Measurements from ENCODE around the gene DNAI7. TPM values are rescaled to one million over a fixed set of nuclear protein-coding genes. Genes with fewer than 3 reads are reported as not detected.

Gene DNAI7
- total RNA-seq: under 1 TPM; 0.57 to 0.82 TPM
- under 1 TPM in 2 of 3 donors, not detected in 1; 0.09 to 0.16 TPM for polyA plus RNA-seq
- 0.06 to 3.4 (median 1.1) reads per million in 6 experiments for total RNA-seq

GRCh38 chr12:25195056-25195971 lies at the start of gene DNAI7, which contains the start of gene ETFRF1:
Gene DNAI7, minus strand, starts transcription at chr12:25195160. Its CDS starts 82 bp downstream, at chr12:25195078.
Gene ETFRF1, plus strand, starts transcription at chr12:25195237. Its CDS starts 8,720 bp downstream, at chr12:25203957.
- H3K4me3 Mint-ChIP-seq: peak within 1 kb of the TSS; percentile 92 to 99 (median 98)
- H3K36me3 Mint-ChIP-seq: peaks cover 0 to 16% (median 5%) of the 10 kb centered on the region in 3 donors
- H3K27ac Mint-ChIP-seq: peak within 1 kb of the TSS; percentile 97 to 100 (median 100)
- no peaks in the 10 kb centered on the region for H3K27me3 Mint-ChIP-seq
- H3K4me1 Mint-ChIP-seq: peaks cover 15 to 41% (median 36%) of the 10 kb centered on the region in 4 donors
- no peaks in the 10 kb centered on the region for H3K9me3 Mint-ChIP-seq
- ATAC-seq (peak; percentile 91), DNase-seq (peak; percentile 94 to 99 (median 96))
- POLR2A ChIA-PET: interaction anchor here (0.7 to 2.3 kb wide), 9 partner anchors 8 to 189 kb away, joined by 3 to 10 read pairs (median 4); partner anchors contain the start of gene KRAS

GRCh38 chr12:25243680-25243990 lies 48.7 kb upstream of the DNAI7 start:
- POLR2A ChIA-PET: no interaction called here
- Mint-ChIP-seq H3K27me3 (no peaks in the 10 kb centered on the region), H3K9me3 (no peaks in the 10 kb centered on the region), H3K36me3 (peaks cover 0 to 52% (median 6%) of the 10 kb centered on the region in 3 donors), H3K27ac (peak overlapping the region in 7 of 10 donors; percentile 18 to 75 (median 48)), H3K4me1 (peaks cover 18 to 47% (median 42%) of the 10 kb centered on the region in 4 donors), H3K4me3 (no peak overlapping the region)
- ATAC-seq (no peak), DNase-seq (no peak)

- Mint-ChIP-seq H3K27ac (peak overlapping the region in 4 of 10 donors; percentile 33 to 67 (median 50)), H3K27me3 (no peaks in the 10 kb centered on the region), H3K36me3 (peaks cover 0 to 51% (median 2%) of the 10 kb centered on the region in 3 donors), H3K4me1 (peaks cover 17 to 42% (median 37%) of the 10 kb centered on the region in 4 donors), H3K4me3 (no peak overlapping the region), H3K9me3 (no peaks in the 10 kb centered on the region)
- POLR2A ChIA-PET: no interaction called here
- no peak for ATAC-seq
- no peak for DNase-seq
Observed at GRCh38 chr12:25242981-25243679, 48.2 kb upstream of the DNAI7 start.

GRCh38 chr12:25241167-25242020 lies 46.4 kb upstream of the DNAI7 start:
- H3K36me3 Mint-ChIP-seq: peaks cover 5 to 60% (median 7%) of the 10 kb centered on the region in 3 donors
- H3K27ac Mint-ChIP-seq: peak overlapping the region; percentile 61 to 93 (median 82)
- H3K27me3 Mint-ChIP-seq: no peaks in the 10 kb centered on the region
- POLR2A ChIA-PET: interaction anchor here (1.2 to 2.7 kb wide), 3 partner anchors 10 to 135 kb away, joined by 5 to 33 read pairs (median 10); partner anchors contain the start of gene KRAS
- peak overlapping the region in 6 of 10 donors; percentile 1 to 41 (median 20) for H3K4me3 Mint-ChIP-seq
- DNase-seq: peak in 9 of 10 donors; percentile 8 to 74 (median 65)
- H3K9me3 Mint-ChIP-seq: no peaks in the 10 kb centered on the region
- ATAC-seq: peak; percentile 95 to 97
- H3K4me1 Mint-ChIP-seq: peaks cover 20 to 45% (median 39%) of the 10 kb centered on the region in 4 donors

- H3K36me3 Mint-ChIP-seq: peaks cover 11 to 61% (median 14%) of the 10 kb centered on the region in 3 donors
- no peak overlapping the region for H3K4me3 Mint-ChIP-seq
- POLR2A ChIA-PET: no interaction called here
- H3K4me1 Mint-ChIP-seq: peaks cover 17 to 33% (median 21%) of the 10 kb centered on the region in 4 donors
- no peak for ATAC-seq
- no peaks in the 10 kb centered on the region for H3K27me3 Mint-ChIP-seq
- DNase-seq: no peak
- H3K27ac Mint-ChIP-seq: peak overlapping the region in 1 of 10 donors; percentile 68
- H3K9me3 Mint-ChIP-seq: no peaks in the 10 kb centered on the region
Observed at GRCh38 chr12:25236626-25237025, 41.7 kb upstream of the DNAI7 start.

GRCh38 chr12:25236190-25236589 lies 41.2 kb upstream of the DNAI7 start:
- ATAC-seq (no peak), DNase-seq (no peak)
- POLR2A ChIA-PET: no interaction called here
- peaks cover 13 to 28% (median 17%) of the 10 kb centered on the region in 4 donors for H3K4me1 Mint-ChIP-seq
- peaks cover 11 to 65% (median 14%) of the 10 kb centered on the region in 3 donors for H3K36me3 Mint-ChIP-seq
- H3K4me3 Mint-ChIP-seq: no peak overlapping the region
- no peaks in the 10 kb centered on the region for H3K9me3 Mint-ChIP-seq
- no peaks in the 10 kb centered on the region for H3K27me3 Mint-ChIP-seq
- peak overlapping the region in 2 of 10 donors; percentile 31 to 68 for H3K27ac Mint-ChIP-seq

- Mint-ChIP-seq H3K36me3 (peaks cover 0 to 37% (median 5%) of the 10 kb centered on the region in 3 donors), H3K9me3 (no peaks in the 10 kb centered on the region), H3K4me3 (no peak overlapping the region), H3K27me3 (no peaks in the 10 kb centered on the region), H3K4me1 (peaks cover 0 to 7% (median 4%) of the 10 kb centered on the region in 4 donors), H3K27ac (no peak overlapping the region)
- DNase-seq (no peak), ATAC-seq (no peak)
- POLR2A ChIA-PET: interaction anchor here (0.6 kb wide), 1 partner anchor 15 kb away, joined by 10 read pairs; no protein-coding TSS in a partner anchor
Observed at GRCh38 chr12:25213338-25213737, 18.4 kb upstream of the DNAI7 start.

GRCh38 chr12:25208554-25208953 lies 13.6 kb upstream of the DNAI7 start:
- H3K27ac Mint-ChIP-seq: peak overlapping the region in 1 of 10 donors; percentile 58
- ATAC-seq (no peak), DNase-seq (no peak)
- peaks cover 3 to 9% (median 5%) of the 10 kb centered on the region in 4 donors for H3K4me1 Mint-ChIP-seq
- H3K27me3 Mint-ChIP-seq: no peaks in the 10 kb centered on the region
- H3K36me3 Mint-ChIP-seq: peaks cover 0 to 49% (median 6%) of the 10 kb centered on the region in 3 donors
- H3K9me3 Mint-ChIP-seq: no peaks in the 10 kb centered on the region
- POLR2A ChIA-PET: interaction anchor here (0.6 to 0.8 kb wide), 2 partner anchors 26 to 42 kb away, joined by 3 read pairs; partner anchors contain the start of gene KRAS
- H3K4me3 Mint-ChIP-seq: no peak overlapping the region

- no peaks in the 10 kb centered on the region for H3K27me3 Mint-ChIP-seq
- H3K36me3 Mint-ChIP-seq: peaks cover 0 to 54% (median 6%) of the 10 kb centered on the region in 3 donors
- no peak for DNase-seq
- no peak overlapping the region for H3K4me3 Mint-ChIP-seq
- H3K9me3 Mint-ChIP-seq: no peaks in the 10 kb centered on the region
- peak overlapping the region in 2 of 10 donors; percentile 36 to 40 for H3K27ac Mint-ChIP-seq
- H3K4me1 Mint-ChIP-seq: peaks cover 5 to 16% (median 8%) of the 10 kb centered on the region in 4 donors
- POLR2A ChIA-PET: no interaction called here
- no peak for ATAC-seq
Observed at GRCh38 chr12:25207846-25208245, 12.9 kb upstream of the DNAI7 start.

GRCh38 chr12:25207411-25207810 lies 12.5 kb upstream of the DNAI7 start:
- H3K9me3 Mint-ChIP-seq: no peaks in the 10 kb centered on the region
- DNase-seq (no peak), ATAC-seq (no peak)
- H3K27ac Mint-ChIP-seq: peak overlapping the region in 3 of 10 donors; percentile 36 to 84 (median 40)
- no peak overlapping the region for H3K4me3 Mint-ChIP-seq
- H3K4me1 Mint-ChIP-seq: peaks cover 8 to 17% (median 11%) of the 10 kb centered on the region in 4 donors
- POLR2A ChIA-PET: no interaction called here
- peaks cover 0 to 54% (median 6%) of the 10 kb centered on the region in 3 donors for H3K36me3 Mint-ChIP-seq
- H3K27me3 Mint-ChIP-seq: no peaks in the 10 kb centered on the region

- peak in 1 of 2 donors; percentile 33 for ATAC-seq
- H3K4me3 Mint-ChIP-seq: no peak overlapping the region
- H3K4me1 Mint-ChIP-seq: peaks cover 24 to 44% (median 36%) of the 10 kb centered on the region in 4 donors
- POLR2A ChIA-PET: no interaction called here
- no peaks in the 10 kb centered on the region for H3K9me3 Mint-ChIP-seq
- H3K36me3 Mint-ChIP-seq: peaks cover 0 to 45% (median 15%) of the 10 kb centered on the region in 3 donors
- H3K27me3 Mint-ChIP-seq: no peaks in the 10 kb centered on the region
- no peak for DNase-seq
- H3K27ac Mint-ChIP-seq: peak overlapping the region in 9 of 10 donors; percentile 19 to 83 (median 65)
Observed at GRCh38 chr12:25202137-25202536, 7.2 kb upstream of the DNAI7 start.

Data from naive thymus-derived CD8-positive, alpha-beta T cell (primary cell).